Heart left ventricle (tissue), 16 donors: ENCODE measurements around the gene FAM217B. TPM values are rescaled to one million over a fixed set of nuclear protein-coding genes. Genes with fewer than 3 reads are reported as not detected.

Source experiments
- ATAC-seq, 4 donors: fragments of 200-7000 bp; cut with Tn5 transposase; one replicate each; pipeline ENCODE4 v1.9.1; 2020 to 2022; ENCODE audit warnings: moderate library complexity in 4 of 4, mild to moderate bottlenecking in 3 of 4, moderate number of reproducible peaks in 1 of 4
- DNase-seq, 5 donors: peaks; one replicate each; pipeline ENCODE4 v3.0.0-alpha.2; 2020
- H3K27ac ChIP-seq, 12 donors: fragments of 200-600 bp; sonication (generic) in 4 of 12; one replicate each; pipeline versions ENCODE4 v1.5.0 to v1.8.0; 2016 to 2022; ENCODE audit warnings: mild to moderate bottlenecking in 2 of 12
- H3K27me3 ChIP-seq, 9 donors: fragments of 200-600 bp; sonication (generic) in 2 of 9; one replicate each; pipeline versions ENCODE4 v1.5.1 to v1.8.0; 2016 to 2022; ENCODE audit warnings: mild to moderate bottlenecking in 3 of 9
- H3K36me3 ChIP-seq, 9 donors: fragments of 200-600 bp; sonication (generic) in 2 of 9; one replicate each; pipeline versions ENCODE4 v1.5.0 to v1.8.0; 2018 to 2022; ENCODE audit warnings: mild to moderate bottlenecking in 2 of 9
- H3K4me1 ChIP-seq, 12 donors: fragments of 200-600 bp; sonication (generic) in 4 of 12; one replicate each; pipeline versions ENCODE4 v1.5.0 to v1.8.0; 2016 to 2022; ENCODE audit warnings: mild to moderate bottlenecking in 3 of 12
- H3K4me3 ChIP-seq, 12 donors: fragments of 200-600 bp; sonication (generic) in 4 of 12; one replicate each; pipeline versions ENCODE4 v1.5.0 to v1.8.0; 2017 to 2022; ENCODE audit warnings: mild to moderate bottlenecking in 9 of 12, moderate library complexity in 4 of 12
- H3K9me3 ChIP-seq, 12 donors: fragments of 200-600 bp; sonication (generic) in 4 of 12; one replicate each; pipeline versions ENCODE4 v1.5.0 to v1.8.0; 2016 to 2022; ENCODE audit warnings: mild to moderate bottlenecking in 1 of 12
- POLR2A ChIP-seq, 2 donors: fragments of 450-650 bp; IDR thresholded peaks; one replicate each; pipeline ENCODE4 v1.6.1; 2017; ENCODE audit warnings: antibody characterized with exemption in 2 of 2, mild to moderate bottlenecking in 2 of 2, moderate library complexity in 2 of 2
- WGBS, 4 donors: extraction: QIAGEN DNeasy Blood & Tissue Kit in 2 of 4; methylation state at CpG; one replicate each; pipeline versions ENCODE4 v1.1.5 to v1.1.7; 2013 to 2018; 5-methylcytosine and 5-hydroxymethylcytosine counted together
- intact Hi-C, 10 donors: fragments of 100-400 bp; cut with DNase I; formaldehyde crosslinking; loops; one replicate each; pipeline versions ENCODE4 v1.11.1 to v1.14.2; 2022
- polyA plus RNA-seq, 2 donors: library from polyadenylated mRNA; stranded (reverse); fragments of 200-250 nt; gene quantifications; one replicate each; pipeline ENCODE4 v1.2.3, GENCODE V29; 2013
- total RNA-seq, 9 donors: library from RNA; depleted of rRNA in 2 of 9; stranded (reverse); fragments of >200 nt in 2 of 9; fragmentation: NEBNext Ultra II Directional in 3 of 9; extraction: Animal tissue kit (Norgen Biotek cat#: 25700) in 3 of 9; gene quantifications; one replicate each; pipeline versions ENCODE4 v1.1.0 to v1.2.4, GENCODE V29; 2016 to 2023
- TF ChIP-seq, protein P1 (sequence below), 12 donors: fragments of 200-600 bp; sonication (generic) in 4 of 12; IDR thresholded peaks; one replicate each; pipeline versions ENCODE4 v1.5.0 to v1.8.0; 2018 to 2022; ENCODE audit warnings: antibody characterized with exemption in 12 of 12, mild to moderate bottlenecking in 5 of 12
- donor health status: ischemic (EF 13 %, LVEDD 7.1; RV severe dilation, severe dysfunction).
- donor health status: healthy with polysubstance abuse.
- donor health status: DM: no; HTN: yes; CAD: no.
- donor health status: DM: no; HTN: no; CAD: no.
- donor health status: ischemic (EF 25% LVEDD 6.9; RV normal size, moderate dysfunction).
- donor health status: ischemic (EF 25% LVEDD 5.7; RV mildly dilated, moderate dysfunction).
- donor health status: healthy.
- donor health status: DM: yes; HTN: yes; CAD: no.
- donor health status: ischemic (EF 35%, LVEDD 5.7; RV mildly dilated, moderate dysfunction).
- donor health status: nonischemic (EF 11% LVEDD 7.7; RV severe dilation, severe dysfunction).
- donor health status: DM: yes; HTN: yes; CAD: no.
- donor health status: PGD.
- donor health status: ischemic (EF 29% LVEDD 5.4; RV normal size, mild dysfunction).
- donor health status: nonischemic (EF 23%, LVEDD 6.1; RV moderate dilation, normal function).

Gene FAM217B
- total and polyA plus RNA-seq, 11 donors = 5.8 to 38.0 (median 24.7) TPM

GRCh38 chr20:59976156-59976782 is 36.1 kb downstream of the FAM217B start:
- Histone ChIP-seq H3K36me3 (no peaks in the 10 kb centered on the region), H3K4me3 (no peak overlapping the region), H3K27ac (no peak overlapping the region), H3K27me3 (no peaks in the 10 kb centered on the region), H3K4me1 (no peaks in the 10 kb centered on the region), H3K9me3 (no peaks in the 10 kb centered on the region)
- WGBS, 4 donors = 85 to 89% (median 87%) methylated on average over 6 of the region's 6 CpGs
- intact Hi-C loops = no loop called here
- TF ChIP-seq, protein P1, sequence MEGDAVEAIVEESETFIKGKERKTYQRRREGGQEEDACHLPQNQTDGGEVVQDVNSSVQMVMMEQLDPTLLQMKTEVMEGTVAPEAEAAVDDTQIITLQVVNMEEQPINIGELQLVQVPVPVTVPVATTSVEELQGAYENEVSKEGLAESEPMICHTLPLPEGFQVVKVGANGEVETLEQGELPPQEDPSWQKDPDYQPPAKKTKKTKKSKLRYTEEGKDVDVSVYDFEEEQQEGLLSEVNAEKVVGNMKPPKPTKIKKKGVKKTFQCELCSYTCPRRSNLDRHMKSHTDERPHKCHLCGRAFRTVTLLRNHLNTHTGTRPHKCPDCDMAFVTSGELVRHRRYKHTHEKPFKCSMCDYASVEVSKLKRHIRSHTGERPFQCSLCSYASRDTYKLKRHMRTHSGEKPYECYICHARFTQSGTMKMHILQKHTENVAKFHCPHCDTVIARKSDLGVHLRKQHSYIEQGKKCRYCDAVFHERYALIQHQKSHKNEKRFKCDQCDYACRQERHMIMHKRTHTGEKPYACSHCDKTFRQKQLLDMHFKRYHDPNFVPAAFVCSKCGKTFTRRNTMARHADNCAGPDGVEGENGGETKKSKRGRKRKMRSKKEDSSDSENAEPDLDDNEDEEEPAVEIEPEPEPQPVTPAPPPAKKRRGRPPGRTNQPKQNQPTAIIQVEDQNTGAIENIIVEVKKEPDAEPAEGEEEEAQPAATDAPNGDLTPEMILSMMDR (IDR thresholded peaks at IDR 0.05) = no peak
- TF ChIP-seq POLR2A (IDR thresholded peaks at IDR 0.05) = no peak
- ATAC-seq = no peak
- no peak for DNase-seq

DNA sequence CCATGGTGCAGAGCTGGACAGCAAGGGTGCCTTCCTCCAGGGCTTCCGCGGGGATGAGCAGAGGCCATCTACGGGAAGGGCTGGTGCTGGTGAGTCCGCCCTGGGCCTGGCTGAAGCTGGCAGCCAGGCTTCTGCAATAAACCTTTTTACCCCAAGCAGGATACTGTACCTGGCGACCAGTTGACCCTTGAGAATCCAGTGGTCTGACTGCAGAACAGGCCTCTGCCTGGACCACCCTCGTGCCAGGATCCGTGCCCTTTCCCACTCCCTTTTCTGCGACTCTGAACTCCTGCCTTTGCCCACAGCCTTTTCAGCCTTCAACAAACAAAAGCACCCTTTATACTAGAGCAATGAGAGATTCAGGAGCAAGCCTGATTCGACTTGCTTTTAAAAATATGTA is 36.9 kb downstream of the FAM217B start:
- H3K9me3 ChIP-seq = peaks cover 0 to 4% (median 0%) of the 10 kb centered on the region in 12 donors
- intact Hi-C loops = no loop called here
- no peak overlapping the region for H3K27ac ChIP-seq
- H3K4me3 ChIP-seq = no peak overlapping the region
- H3K36me3 ChIP-seq = no peaks in the 10 kb centered on the region
- no peaks in the 10 kb centered on the region for H3K27me3 ChIP-seq
- 89 to 93% (median 91%) methylated on average over 9 of the region's 9 CpGs for whole genome bisulfite sequencing, 4 donors
- H3K4me1 ChIP-seq = no peaks in the 10 kb centered on the region
- no peak for ATAC-seq
- DNase-seq = no peak
- TF ChIP-seq POLR2A (IDR thresholded peaks at IDR 0.05) = no peak
- TF ChIP-seq, protein P1 (IDR thresholded peaks at IDR 0.05) = no peak

DNA sequence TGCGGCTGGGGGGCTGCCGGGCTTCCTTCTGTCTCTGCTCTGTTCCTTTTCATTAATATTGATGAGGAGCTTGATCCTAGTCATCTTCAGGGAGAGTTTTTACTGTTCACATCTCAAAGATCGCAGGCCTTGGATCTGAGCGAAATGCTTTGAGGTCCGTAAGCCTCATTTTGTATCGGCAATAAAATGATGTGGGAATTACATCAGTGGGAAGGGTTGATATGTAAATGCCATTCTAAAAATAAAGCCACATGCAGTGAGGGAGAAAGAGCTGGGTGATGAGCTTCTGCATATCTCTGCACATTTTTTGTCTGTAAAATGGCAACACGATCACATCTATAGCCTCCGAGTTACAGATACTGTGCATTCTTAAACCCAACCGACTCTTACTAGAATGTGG is 42.9 kb downstream of the FAM217B start:
- H3K4me1 ChIP-seq = peaks cover 0 to 12% (median 2%) of the 10 kb centered on the region in 12 donors

GRCh38 chr20:59984541-59984940 is 44.4 kb downstream of the FAM217B start:
- H3K9me3 ChIP-seq = peaks cover 0 to 4% (median 0%) of the 10 kb centered on the region in 12 donors
- no peaks in the 10 kb centered on the region for H3K27me3 ChIP-seq
- H3K36me3 ChIP-seq = no peaks in the 10 kb centered on the region
- peaks cover 0 to 12% (median 2%) of the 10 kb centered on the region in 12 donors for H3K4me1 ChIP-seq
- ATAC-seq (no peak), DNase-seq (no peak)
- peak overlapping the region in 1 of 12 donors; percentile 28 for H3K27ac ChIP-seq
- intact Hi-C loops = no loop called here
- H3K4me3 ChIP-seq = no peak overlapping the region
- WGBS, 4 donors = 84 to 89% (median 86%) methylated on average over 4 of the region's 4 CpGs
- TF ChIP-seq, protein P1 (IDR thresholded peaks at IDR 0.05) = no peak
- TF ChIP-seq POLR2A (IDR thresholded peaks at IDR 0.05) = no peak

More for the DNA sequence above, 42.9 kb downstream of the FAM217B start:
- Histone ChIP-seq H3K9me3 (peaks cover 0 to 4% (median 0%) of the 10 kb centered on the region in 12 donors), H3K36me3 (no peaks in the 10 kb centered on the region), H3K4me3 (no peak overlapping the region), H3K27ac (no peak overlapping the region), H3K27me3 (no peaks in the 10 kb centered on the region)
- intact Hi-C loops = no loop called here
- ATAC-seq (no peak), DNase-seq (no peak)
- TF ChIP-seq, protein P1 (IDR thresholded peaks at IDR 0.05) = no peak
- no peak for TF ChIP-seq POLR2A (IDR thresholded peaks at IDR 0.05)
- 75 to 79% (median 77%) methylated on average over 9 of the region's 9 CpGs for WGBS, 4 donors
